Coronary artery (tissue), 2 donors: ENCODE data around the gene INAFM1.
"Not testable (repeated sequence)": the region's sequence is repeated elsewhere in the genome, so short reads cannot be mapped to it uniquely, and the experiment has no call there.

Source experiments
- DNase-seq: peaks from one replicate; pipeline ENCODE4 v3.0.0-alpha.2; 2017; ENCODE audit warnings: low spot score
- H3K27ac ChIP-seq, 2 donors: fragments of 200-600 bp; sonication (generic); one replicate each; pipeline ENCODE4 v1.5.1; 2016 to 2019
- H3K4me3 ChIP-seq: fragments of 200-600 bp; sonication (generic); 2 replicates; pipeline ENCODE4 v1.5.1; 2016; ENCODE audit warnings: mild to moderate bottlenecking, moderate library complexity
- TF ChIP-seq, protein P1 (sequence below): fragments of 200-600 bp; sonication (generic); IDR thresholded peaks from one replicate; pipeline ENCODE4 v1.5.1; 2019; ENCODE audit warnings: antibody characterized with exemption

The INAFM1 gene

DNA sequence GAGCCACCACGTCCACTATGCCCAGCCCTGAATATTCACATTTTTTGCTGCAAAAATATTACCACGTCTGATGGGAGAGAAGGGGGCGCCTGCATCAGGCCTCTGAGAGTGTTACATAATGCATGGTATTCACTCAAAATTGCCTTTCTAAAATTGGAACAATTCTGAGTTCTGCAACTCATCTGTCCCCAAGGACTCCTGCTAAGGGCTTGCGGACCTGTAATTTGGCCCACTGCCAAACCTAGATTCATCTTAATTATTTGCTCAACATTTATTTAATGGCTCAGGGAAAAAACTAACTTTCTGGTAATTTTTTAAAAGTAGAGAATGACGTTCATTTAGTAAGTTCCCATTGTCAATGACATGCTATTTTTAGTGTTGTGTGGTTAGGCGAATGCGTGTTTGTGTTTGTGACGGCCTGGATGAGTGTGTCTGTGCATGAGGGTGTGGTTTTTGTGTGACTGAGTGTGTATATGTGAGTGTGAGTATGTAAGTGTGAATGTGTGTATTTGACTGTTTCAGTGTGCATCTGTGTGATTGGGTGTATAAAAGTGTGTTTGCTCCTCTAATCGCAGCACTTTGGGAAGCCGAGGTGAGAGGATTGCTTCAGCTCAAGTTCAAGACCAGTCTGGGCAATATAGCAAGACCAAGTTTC lies 8.8 kb downstream of the INAFM1 start:
- DNase-seq, result no peak
- TF ChIP-seq, protein P1, sequence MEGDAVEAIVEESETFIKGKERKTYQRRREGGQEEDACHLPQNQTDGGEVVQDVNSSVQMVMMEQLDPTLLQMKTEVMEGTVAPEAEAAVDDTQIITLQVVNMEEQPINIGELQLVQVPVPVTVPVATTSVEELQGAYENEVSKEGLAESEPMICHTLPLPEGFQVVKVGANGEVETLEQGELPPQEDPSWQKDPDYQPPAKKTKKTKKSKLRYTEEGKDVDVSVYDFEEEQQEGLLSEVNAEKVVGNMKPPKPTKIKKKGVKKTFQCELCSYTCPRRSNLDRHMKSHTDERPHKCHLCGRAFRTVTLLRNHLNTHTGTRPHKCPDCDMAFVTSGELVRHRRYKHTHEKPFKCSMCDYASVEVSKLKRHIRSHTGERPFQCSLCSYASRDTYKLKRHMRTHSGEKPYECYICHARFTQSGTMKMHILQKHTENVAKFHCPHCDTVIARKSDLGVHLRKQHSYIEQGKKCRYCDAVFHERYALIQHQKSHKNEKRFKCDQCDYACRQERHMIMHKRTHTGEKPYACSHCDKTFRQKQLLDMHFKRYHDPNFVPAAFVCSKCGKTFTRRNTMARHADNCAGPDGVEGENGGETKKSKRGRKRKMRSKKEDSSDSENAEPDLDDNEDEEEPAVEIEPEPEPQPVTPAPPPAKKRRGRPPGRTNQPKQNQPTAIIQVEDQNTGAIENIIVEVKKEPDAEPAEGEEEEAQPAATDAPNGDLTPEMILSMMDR, result no peak
- Histone ChIP-seq H3K27ac (peak overlapping the region in 1 of 2 donors; percentile 32), H3K4me3 (no peak overlapping the region)

DNA sequence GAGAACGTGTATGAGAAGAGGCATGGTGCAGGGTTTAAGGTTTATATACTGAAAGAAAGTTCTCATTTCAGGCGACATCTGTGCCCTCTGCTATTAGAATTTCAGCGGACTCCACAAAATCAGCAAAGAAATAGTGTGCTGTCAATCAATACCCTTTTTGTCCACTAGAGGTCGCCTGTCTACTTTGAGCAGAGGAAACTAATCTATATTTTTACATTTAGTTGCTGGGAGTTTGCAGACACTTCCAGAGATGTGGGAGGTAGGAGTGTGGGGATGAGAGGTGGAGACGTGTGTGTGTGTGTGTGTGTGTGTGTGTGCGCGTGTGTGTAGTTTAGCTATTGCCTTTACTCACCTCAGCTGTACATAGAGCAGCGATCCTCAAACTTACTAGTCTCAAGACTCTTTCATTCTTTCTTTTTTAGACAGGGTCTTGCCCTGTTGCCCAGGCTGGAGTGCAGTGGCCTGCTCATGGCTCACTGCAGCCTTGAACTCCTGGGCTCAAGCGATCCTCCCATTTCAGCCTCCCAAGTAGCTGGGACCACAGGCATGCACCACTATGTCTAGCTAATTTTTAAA lies 9.7 kb downstream of the INAFM1 start:
- H3K27ac ChIP-seq, result no peak overlapping the region
- TF ChIP-seq, protein P1, result peak; percentile 87
- no peak overlapping the region for H3K4me3 ChIP-seq
- no peak for DNase-seq

DNA sequence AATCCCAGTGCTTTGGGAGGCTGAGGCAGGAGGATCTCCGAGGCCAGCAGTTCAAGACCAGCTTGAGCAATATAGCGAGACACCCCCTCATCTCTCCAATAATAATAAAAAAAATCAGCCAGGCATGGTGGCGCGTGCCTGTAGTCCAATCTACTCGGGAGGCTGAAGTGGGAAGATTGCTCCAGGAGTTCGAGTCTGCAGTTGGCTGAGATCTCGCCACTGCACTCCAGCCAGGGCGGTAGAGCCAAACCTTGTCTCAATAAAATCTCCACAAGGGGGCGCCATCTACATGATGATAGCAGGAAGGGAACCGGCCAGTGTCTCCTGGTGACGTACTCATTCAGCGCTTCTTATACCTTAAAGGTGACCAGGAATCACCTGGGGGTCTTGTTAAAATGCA lies 21.4 kb downstream of the INAFM1 start:
- TF ChIP-seq, protein P1, result peak; percentile 67
- no peak for DNase-seq
- Histone ChIP-seq H3K27ac (no peak overlapping the region), H3K4me3 (no peak overlapping the region)

DNA sequence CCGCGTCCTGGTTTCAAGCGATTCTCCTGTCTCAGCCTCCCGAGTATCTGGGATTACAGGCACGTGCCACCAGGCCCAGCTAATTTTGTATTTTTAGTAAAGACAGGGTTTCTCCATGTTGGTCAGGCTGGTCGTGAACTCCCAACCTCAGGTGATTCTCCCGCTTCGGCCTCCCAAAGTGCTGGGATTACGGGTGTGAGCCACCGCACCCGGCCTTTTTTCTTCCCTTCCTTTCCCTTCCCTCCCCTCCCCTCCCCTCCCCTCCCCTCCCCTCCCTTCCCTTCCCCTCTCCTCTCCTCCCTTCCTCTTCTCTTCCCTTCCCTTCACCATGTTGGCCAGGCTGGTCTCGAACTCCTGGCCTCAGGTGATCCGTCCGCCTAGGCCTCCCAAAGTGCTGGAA lies 26.2 kb downstream of the INAFM1 start:
- not testable (repeated sequence) for DNase-seq, H3K4me3 ChIP-seq, H3K27ac ChIP-seq

DNA sequence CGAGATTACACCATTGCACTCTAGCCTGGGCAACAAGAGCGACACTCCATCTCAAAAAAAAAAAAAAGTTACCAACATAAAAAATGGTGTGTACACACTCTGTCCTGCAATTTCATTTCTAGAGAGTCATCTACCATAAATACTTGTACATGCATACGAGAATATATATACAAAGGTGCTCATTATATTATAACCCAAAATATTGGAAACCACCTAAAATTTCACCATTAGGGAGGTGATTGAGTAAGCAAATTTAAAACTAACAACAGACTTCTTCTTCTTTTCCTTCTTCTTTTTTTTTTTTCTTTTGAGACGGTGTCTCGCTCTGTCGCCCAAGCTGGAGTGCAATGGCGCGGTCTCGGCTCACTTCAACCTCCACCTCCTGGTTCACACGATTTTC lies 27.6 kb downstream of the INAFM1 start:
- no peak for DNase-seq
- H3K4me3 ChIP-seq, result no peak overlapping the region
- TF ChIP-seq, protein P1, result no peak
- no peak overlapping the region for H3K27ac ChIP-seq

DNA sequence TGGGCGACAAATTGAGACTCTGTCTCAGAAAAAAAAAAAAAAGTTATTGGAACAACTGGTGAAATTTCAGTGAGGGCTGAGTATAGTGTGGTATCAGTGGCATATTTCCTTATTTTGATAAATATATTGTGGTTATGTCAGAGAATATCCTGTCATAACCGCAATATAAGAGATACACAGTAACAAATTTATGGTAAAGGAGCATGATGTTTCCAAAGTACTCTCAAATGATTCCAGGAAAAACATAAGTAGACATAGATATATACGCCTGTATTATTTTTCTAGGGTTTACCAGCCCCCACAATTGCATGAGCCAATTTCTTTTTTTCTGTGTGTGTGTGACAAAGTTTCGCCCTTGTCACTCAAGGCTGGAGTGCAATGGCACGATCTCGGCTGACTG lies 29.3 kb downstream of the INAFM1 start:
- H3K4me3 ChIP-seq, result no peak overlapping the region
- DNase-seq, result no peak
- TF ChIP-seq, protein P1, result no peak

DNA sequence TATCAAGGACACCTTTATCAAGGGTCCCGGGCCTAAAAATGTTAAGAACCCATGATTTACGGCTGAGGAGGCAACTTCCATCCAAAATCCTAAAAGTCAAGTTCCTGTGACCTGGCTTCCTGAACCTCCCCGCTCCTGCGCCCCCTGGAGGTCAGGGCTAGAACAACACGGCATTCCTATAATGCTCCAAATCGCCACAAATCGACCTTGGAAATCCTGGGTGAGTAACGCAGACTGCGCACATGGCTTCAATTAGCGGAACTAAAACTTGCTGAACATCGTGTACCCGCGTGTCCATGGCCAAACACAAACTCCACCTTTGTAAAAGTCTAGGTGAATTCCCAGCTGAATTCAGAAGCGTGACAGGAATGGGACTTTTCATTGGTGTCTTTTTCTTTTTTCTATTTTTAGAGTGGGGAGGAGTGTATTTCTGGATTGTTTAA lies 30.6 kb downstream of the INAFM1 start:
- no peak for DNase-seq
- TF ChIP-seq, protein P1, result peak; percentile 88
- Histone ChIP-seq H3K4me3 (peak overlapping the region; percentile 28), H3K27ac (no peak overlapping the region)

More for the DNA sequence above, 29.3 kb downstream of the INAFM1 start:
- no peak overlapping the region for H3K27ac ChIP-seq
